ENCODE measurements around the gene RUBCN.
"Not testable (repeated sequence)": the region's sequence is repeated elsewhere in the genome, so short reads cannot be mapped to it uniquely, and the experiment has no call there.

- not testable (repeated sequence) for TF ChIP-seq CTCF (IDR thresholded peaks at IDR 0.05; ENCODE audit: borderline replicate concordance, extremely low read depth, low read length, poor library complexity, severe bottlenecking); EZH2 (IDR thresholded peaks at IDR 0.05; ENCODE audit: borderline replicate concordance, low read depth, low read length, severe bottlenecking)
Observed at GRCh38 chr3:197663367-197664140, 73.2 kb downstream of the RUBCN start.

Measured in DND-41 (cell line).